K562 (cell line): Measurements from ENCODE around the gene YY1AP1.
"Not testable (repeated sequence)": the region's sequence is repeated elsewhere in the genome, so short reads cannot be mapped to it uniquely, and the experiment has no call there.

ENCODE experiments used
- IFI16 ChIP-seq: fragments of 250-450 bp; sonication (Bioruptor Pico); IDR thresholded peaks from 2 replicates; pipeline ENCODE4 v2.1.2; 2022; ENCODE audit warnings: mild to moderate bottlenecking, inconsistent platforms
- KLF6 ChIP-seq: fragments of 250-450 bp; sonication (Bioruptor Pico); IDR thresholded peaks from 2 replicates; pipeline ENCODE4 v1.4.0; 2020; ENCODE audit warnings: mild to moderate bottlenecking, moderate library complexity, borderline replicate concordance
- POLR2AphosphoS5 ChIP-seq: IDR thresholded peaks from 2 replicates; pipeline ENCODE4 v1.6.1; 2011; ENCODE audit warnings: mild to moderate bottlenecking, low read depth, low read length, moderate library complexity; ENCODE audit not compliant: control insufficient read depth, insufficient read depth
- PRPF4 ChIP-seq: fragments of 200-400 bp; formaldehyde crosslinking; IDR thresholded peaks from one replicate; pipeline ENCODE4 v1.6.1; 2017; ENCODE audit warnings: low read length, low read depth, mild to moderate bottlenecking; ENCODE audit not compliant: insufficient read depth, poor library complexity, severe bottlenecking
- ZNF23 ChIP-seq: fragments of 250-450 bp; sonication (Bioruptor Pico); IDR thresholded peaks from 2 replicates; pipeline ENCODE4 v1.4.0; 2020; ENCODE audit warnings: mild to moderate bottlenecking
- TF ChIP-seq, protein P1 (sequence below): fragments of 450-650 bp; formaldehyde crosslinking; IDR thresholded peaks from 2 replicates; pipeline ENCODE4 v1.4.0; 2020; ENCODE audit warnings: mild to moderate bottlenecking, mixed read lengths
- TF ChIP-seq, protein P2 (sequence below), 2 experiments: fragments of 450-650 bp; IDR thresholded peaks; 2 replicates each; pipeline ENCODE4 v1.6.1; 2018; ENCODE audit warnings: mild to moderate bottlenecking in 2 of 2, low read depth in 1 of 2; ENCODE audit not compliant: partially characterized antibody in 2 of 2
- TF ChIP-seq, protein P3 (sequence below), 2 experiments: fragments of 450-650 bp; formaldehyde crosslinking in 1 of 2; IDR thresholded peaks; 2 replicates each; pipeline versions ENCODE4 v1.4.0 to v1.6.1; 2014 to 2020; ENCODE audit warnings: mild to moderate bottlenecking in 2 of 2, borderline replicate concordance in 1 of 2, low read depth in 1 of 2
- TF ChIP-seq, protein P4 (sequence below), 3 experiments: IDR thresholded peaks in 2 of 3; conservative IDR thresholded peaks in 1 of 3; 2 replicates each; pipeline ENCODE4 v1.5.1; 2011 to 2012; ENCODE audit warnings: low read length in 3 of 3, mild to moderate bottlenecking in 3 of 3, control low read depth in 2 of 3, improper control_type of control experiment in 1 of 3, inconsistent platforms in 1 of 3, low read depth in 1 of 3, mixed read lengths in 1 of 3, moderate library complexity in 1 of 3; ENCODE audit not compliant: insufficient read depth in 2 of 3

DNA sequence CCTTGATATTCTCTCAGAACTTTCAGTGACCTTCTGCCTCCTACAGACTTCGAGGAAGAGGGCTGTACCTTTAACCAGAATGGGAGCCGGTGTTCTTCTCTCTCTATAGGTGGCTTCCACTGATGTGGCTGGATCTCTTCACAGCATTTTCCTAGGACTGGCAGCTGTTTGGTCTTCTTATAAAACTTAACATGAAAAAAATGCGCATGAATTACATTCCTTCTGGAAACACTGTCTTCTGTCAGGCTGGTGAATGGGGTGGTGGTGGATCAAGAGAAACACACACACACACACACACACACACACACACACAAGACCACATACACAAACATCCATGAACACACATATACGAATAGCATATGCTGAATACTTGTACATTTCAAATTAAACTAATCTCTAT lies 27.3 kb downstream of the YY1AP1 start:
- not testable (repeated sequence) for TF ChIP-seq ZNF23 (CRISPR knock-in tag); POLR2AphosphoS5; KLF6 (CRISPR knock-in tag); PRPF4; IFI16
- TF ChIP-seq, protein P1, sequence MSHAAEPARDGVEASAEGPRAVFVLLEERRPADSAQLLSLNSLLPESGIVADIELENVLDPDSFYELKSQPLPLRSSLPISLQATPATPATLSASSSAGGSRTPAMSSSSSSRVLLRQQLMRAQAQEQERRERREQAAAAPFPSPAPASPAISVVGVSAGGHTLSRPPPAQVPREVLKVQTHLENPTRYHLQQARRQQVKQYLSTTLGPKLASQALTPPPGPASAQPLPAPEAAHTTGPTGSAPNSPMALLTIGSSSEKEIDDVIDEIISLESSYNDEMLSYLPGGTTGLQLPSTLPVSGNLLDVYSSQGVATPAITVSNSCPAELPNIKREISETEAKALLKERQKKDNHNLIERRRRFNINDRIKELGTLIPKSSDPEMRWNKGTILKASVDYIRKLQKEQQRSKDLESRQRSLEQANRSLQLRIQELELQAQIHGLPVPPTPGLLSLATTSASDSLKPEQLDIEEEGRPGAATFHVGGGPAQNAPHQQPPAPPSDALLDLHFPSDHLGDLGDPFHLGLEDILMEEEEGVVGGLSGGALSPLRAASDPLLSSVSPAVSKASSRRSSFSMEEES: not testable (repeated sequence)
- TF ChIP-seq, protein P2, sequence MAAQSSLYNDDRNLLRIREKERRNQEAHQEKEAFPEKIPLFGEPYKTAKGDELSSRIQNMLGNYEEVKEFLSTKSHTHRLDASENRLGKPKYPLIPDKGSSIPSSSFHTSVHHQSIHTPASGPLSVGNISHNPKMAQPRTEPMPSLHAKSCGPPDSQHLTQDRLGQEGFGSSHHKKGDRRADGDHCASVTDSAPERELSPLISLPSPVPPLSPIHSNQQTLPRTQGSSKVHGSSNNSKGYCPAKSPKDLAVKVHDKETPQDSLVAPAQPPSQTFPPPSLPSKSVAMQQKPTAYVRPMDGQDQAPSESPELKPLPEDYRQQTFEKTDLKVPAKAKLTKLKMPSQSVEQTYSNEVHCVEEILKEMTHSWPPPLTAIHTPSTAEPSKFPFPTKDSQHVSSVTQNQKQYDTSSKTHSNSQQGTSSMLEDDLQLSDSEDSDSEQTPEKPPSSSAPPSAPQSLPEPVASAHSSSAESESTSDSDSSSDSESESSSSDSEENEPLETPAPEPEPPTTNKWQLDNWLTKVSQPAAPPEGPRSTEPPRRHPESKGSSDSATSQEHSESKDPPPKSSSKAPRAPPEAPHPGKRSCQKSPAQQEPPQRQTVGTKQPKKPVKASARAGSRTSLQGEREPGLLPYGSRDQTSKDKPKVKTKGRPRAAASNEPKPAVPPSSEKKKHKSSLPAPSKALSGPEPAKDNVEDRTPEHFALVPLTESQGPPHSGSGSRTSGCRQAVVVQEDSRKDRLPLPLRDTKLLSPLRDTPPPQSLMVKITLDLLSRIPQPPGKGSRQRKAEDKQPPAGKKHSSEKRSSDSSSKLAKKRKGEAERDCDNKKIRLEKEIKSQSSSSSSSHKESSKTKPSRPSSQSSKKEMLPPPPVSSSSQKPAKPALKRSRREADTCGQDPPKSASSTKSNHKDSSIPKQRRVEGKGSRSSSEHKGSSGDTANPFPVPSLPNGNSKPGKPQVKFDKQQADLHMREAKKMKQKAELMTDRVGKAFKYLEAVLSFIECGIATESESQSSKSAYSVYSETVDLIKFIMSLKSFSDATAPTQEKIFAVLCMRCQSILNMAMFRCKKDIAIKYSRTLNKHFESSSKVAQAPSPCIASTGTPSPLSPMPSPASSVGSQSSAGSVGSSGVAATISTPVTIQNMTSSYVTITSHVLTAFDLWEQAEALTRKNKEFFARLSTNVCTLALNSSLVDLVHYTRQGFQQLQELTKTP (IDR thresholded peaks at IDR 0.05; ENCODE audit: low read depth in 1 of 2, partially characterized antibody in 2 of 2): not testable (repeated sequence)
- TF ChIP-seq, protein P3, sequence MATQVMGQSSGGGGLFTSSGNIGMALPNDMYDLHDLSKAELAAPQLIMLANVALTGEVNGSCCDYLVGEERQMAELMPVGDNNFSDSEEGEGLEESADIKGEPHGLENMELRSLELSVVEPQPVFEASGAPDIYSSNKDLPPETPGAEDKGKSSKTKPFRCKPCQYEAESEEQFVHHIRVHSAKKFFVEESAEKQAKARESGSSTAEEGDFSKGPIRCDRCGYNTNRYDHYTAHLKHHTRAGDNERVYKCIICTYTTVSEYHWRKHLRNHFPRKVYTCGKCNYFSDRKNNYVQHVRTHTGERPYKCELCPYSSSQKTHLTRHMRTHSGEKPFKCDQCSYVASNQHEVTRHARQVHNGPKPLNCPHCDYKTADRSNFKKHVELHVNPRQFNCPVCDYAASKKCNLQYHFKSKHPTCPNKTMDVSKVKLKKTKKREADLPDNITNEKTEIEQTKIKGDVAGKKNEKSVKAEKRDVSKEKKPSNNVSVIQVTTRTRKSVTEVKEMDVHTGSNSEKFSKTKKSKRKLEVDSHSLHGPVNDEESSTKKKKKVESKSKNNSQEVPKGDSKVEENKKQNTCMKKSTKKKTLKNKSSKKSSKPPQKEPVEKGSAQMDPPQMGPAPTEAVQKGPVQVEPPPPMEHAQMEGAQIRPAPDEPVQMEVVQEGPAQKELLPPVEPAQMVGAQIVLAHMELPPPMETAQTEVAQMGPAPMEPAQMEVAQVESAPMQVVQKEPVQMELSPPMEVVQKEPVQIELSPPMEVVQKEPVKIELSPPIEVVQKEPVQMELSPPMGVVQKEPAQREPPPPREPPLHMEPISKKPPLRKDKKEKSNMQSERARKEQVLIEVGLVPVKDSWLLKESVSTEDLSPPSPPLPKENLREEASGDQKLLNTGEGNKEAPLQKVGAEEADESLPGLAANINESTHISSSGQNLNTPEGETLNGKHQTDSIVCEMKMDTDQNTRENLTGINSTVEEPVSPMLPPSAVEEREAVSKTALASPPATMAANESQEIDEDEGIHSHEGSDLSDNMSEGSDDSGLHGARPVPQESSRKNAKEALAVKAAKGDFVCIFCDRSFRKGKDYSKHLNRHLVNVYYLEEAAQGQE (IDR thresholded peaks at IDR 0.05; ENCODE audit: borderline replicate concordance): not testable (repeated sequence)
- TF ChIP-seq, protein P3 (CRISPR knock-in tag; IDR thresholded peaks at IDR 0.05; ENCODE audit: low read depth): not testable (repeated sequence)
- TF ChIP-seq, protein P4, sequence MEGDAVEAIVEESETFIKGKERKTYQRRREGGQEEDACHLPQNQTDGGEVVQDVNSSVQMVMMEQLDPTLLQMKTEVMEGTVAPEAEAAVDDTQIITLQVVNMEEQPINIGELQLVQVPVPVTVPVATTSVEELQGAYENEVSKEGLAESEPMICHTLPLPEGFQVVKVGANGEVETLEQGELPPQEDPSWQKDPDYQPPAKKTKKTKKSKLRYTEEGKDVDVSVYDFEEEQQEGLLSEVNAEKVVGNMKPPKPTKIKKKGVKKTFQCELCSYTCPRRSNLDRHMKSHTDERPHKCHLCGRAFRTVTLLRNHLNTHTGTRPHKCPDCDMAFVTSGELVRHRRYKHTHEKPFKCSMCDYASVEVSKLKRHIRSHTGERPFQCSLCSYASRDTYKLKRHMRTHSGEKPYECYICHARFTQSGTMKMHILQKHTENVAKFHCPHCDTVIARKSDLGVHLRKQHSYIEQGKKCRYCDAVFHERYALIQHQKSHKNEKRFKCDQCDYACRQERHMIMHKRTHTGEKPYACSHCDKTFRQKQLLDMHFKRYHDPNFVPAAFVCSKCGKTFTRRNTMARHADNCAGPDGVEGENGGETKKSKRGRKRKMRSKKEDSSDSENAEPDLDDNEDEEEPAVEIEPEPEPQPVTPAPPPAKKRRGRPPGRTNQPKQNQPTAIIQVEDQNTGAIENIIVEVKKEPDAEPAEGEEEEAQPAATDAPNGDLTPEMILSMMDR (IDR thresholded peaks at IDR 0.05 in 2 of 3, conservative IDR thresholded peaks at IDR 0.05 in 1 of 3; ENCODE audit: insufficient read depth in 2 of 3, low read depth in 1 of 3, low read length in 3 of 3): not testable (repeated sequence)
